Jurkat, Clone E6-1 (cell line): Measurements from ENCODE around the gene NOL12.

Experiments
- DNase-seq: peaks from one replicate; pipeline ENCODE4 v3.0.0-alpha.2; 2011; ENCODE audit warnings: low read depth, low spot score
- H3K4me3 ChIP-seq: 2 replicates; pipeline ENCODE4 v1.5.1; 2011; ENCODE audit warnings: mild to moderate bottlenecking, low read length, control low read depth, moderate library complexity

The NOL12 gene

DNA sequence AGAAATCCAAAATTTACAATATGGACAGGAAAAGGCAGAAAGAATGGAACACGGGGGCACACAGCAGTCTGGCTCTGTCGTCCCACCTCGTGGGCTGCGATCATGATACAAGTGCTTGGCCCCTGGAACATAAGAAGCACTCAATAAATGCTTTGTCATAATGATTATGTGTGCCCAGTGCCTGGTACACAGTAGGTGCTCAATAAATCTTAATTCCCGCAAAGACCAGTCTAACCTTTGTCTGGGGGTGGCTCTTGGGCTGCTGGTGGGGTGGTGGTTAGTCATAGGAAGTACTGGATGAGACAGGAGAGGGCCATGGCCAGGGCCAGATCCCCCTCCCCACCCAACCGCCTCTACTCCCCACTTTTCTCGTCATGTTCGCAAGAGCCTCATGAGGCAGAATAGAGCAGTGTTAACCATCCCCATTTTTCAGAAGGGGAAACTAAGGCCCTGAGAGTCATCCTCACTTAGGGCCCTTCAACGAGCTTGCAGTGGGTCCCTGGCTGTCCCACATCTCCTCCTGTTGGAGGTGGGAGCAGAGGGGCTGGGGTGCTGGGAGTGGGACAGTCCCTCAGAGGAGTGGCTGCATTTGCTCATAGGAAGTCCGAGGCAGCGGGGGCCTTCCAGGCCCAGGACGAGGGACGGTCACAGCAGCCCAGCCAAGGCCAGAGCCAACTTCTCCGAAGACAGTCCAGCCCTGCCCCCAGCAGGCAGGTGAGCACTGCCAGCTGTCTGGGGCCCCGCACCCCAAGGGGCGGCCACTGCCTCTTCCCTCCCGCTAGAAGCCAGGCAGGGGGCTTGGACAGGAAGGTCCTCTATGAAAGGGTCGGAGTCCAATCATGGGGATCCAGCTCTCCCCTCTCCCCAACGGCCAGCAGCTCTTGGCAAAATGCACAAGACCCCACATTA lies 46.8 kb downstream of the NOL12 start:
- no peak for DNase-seq
- no peak overlapping the region for H3K4me3 ChIP-seq

DNA sequence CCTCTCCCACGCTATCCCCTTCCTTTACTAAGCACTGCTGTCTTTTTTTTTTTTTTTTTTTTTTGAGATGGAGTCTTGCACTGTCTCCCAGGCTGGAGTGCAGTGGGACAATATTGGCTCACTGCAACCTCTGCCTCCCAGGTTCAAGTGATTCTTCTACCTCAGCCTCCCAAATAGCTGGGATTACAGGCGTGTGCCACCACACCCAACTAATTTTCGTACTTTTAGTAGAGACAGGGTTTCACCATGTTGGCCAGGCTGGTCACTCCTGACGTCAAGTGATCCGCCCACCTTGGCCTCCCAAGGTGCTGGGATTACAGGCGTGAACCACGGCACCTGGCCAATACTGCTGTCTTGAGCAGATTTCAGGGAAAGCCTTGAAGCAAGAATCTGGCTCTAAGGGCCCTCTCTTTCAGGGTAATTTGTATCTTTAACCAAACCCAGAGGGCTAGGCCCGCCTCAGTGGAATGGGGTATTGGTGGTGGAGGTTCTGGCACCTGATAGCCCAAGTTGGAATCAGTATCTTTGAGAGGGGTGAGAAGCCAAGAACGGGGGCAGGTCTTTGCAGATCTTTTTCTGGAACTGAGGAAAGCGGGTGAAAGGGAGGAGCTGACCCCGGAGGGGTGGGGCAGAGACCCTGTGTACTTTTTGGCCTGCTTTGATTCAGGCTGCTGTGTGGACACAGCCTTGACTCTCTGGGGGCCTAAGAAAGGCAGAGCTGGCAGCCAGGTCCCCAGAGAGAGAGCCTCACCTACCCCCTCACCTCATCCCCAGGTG lies 47.7 kb downstream of the NOL12 start:
- H3K4me3 ChIP-seq, result no peak overlapping the region
- DNase-seq, result no peak

GRCh38 chr22:37734402-37734700 lies 48.2 kb downstream of the NOL12 start:
- no peak overlapping the region for H3K4me3 ChIP-seq
- DNase-seq, result no peak

- DNase-seq, result no peak
- no peak overlapping the region for H3K4me3 ChIP-seq
Measured at GRCh38 chr22:37734964-37735451, 48.9 kb downstream of the NOL12 start.

- DNase-seq, result no peak
Measured at GRCh38 chr22:37739035-37739434, 52.9 kb downstream of the NOL12 start.

DNA sequence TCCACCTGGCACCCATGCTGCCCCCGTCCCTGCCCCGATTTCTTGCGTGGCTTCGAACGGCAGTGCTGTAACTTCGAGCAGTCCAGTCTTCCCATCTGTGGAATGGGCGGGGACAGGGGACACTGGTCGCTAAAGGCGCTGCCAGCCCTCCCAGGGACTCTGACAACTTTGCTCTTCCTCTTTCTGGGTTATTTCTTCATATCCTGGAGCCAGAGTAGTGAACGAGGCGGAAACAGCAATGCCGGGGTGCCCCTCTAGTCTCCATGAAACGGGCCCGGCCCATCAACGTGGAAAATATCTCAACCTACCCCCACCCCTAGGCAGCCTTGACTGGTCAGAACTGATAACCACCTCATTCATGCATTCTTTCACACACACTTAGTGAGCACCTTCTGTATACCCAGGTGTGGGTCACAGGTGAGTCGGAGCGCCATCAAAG lies 53.5 kb downstream of the NOL12 start:
- DNase-seq, result no peak

More at GRCh38 chr22:37739035-37739434, 52.9 kb downstream of the NOL12 start:
- H3K4me3 ChIP-seq, result no peak overlapping the region

GRCh38 chr22:37740455-37741311 lies 54.5 kb downstream of the NOL12 start:
- peak; percentile 43 for DNase-seq
- H3K4me3 ChIP-seq, result no peak overlapping the region

More for the DNA sequence above, 53.5 kb downstream of the NOL12 start:
- no peak overlapping the region for H3K4me3 ChIP-seq

- no peak overlapping the region for H3K4me3 ChIP-seq
- no peak for DNase-seq
Measured at GRCh38 chr22:37741312-37741795, 55.2 kb downstream of the NOL12 start.

DNA sequence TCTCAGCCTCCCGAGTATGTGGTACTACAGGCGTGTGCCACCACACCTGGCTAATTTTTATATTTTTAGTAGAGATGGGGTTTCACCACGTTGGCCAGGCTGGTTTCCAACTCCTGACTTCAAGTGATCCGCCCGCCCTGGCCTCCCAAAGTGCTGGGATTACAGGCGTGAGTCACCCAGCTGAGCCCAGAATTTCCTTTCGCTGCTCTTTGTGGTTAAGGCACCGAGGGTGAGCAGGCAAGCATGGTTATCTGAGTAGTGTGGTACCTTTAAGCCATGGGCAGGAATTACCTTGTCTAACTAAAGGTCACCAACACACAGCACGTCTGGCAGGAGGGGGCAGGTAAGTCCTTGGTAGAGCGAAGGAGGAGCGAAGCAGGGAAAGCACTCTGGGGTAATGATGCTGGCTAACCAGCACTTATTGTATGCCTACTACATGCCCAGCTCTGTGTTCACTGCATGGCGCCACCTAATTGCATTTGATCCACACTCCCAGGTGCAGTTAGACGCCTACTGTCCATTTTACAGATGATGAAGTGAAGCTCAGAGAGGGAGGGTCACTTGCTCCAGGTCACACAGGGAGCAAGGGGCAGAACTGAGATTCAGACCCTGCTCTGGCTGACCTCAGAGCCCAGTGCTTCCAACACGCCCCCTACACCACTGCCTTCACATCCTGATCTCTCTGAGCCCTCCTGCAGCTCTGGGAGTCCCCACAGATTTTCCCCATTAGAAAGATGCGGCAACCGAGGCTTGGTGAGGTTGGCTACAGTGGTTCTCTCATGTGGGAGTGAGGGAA lies 56.4 kb downstream of the NOL12 start:
- no peak overlapping the region for H3K4me3 ChIP-seq
- no peak for DNase-seq
